Neural crest cell (in vitro differentiated cells): ENCODE measurements around the gene TSBP1. TPM values are rescaled to one million over a fixed set of nuclear protein-coding genes. Genes with fewer than 3 reads are reported as not detected.
"Not testable (repeated sequence)": the region's sequence is repeated elsewhere in the genome, so short reads cannot be mapped to it uniquely, and the experiment has no call there.

Experiments
- DNase-seq: peaks from one replicate; pipeline ENCODE4 v3.0.0; 2021; ENCODE audit warnings: low read depth, mixed read lengths, low spot score
- H3K27ac Mint-ChIP-seq: one replicate; pipeline ENCODE4 v1.8.0; 2021; ENCODE audit warnings: mild to moderate bottlenecking, mixed read lengths; ENCODE audit not compliant: unreplicated experiment
- H3K27me3 Mint-ChIP-seq: 2 replicates; pipeline ENCODE4 v1.8.0; 2021; ENCODE audit warnings: low read depth, mild to moderate bottlenecking, mixed read lengths
- H3K36me3 Mint-ChIP-seq: 2 replicates; pipeline ENCODE4 v1.8.0; 2021; ENCODE audit warnings: low read depth, mild to moderate bottlenecking, mixed read lengths
- H3K4me1 Mint-ChIP-seq: 2 replicates; pipeline ENCODE4 v1.8.0; 2021; ENCODE audit warnings: mixed read lengths
- H3K4me3 Mint-ChIP-seq: one replicate; pipeline ENCODE4 v1.8.0; 2021; ENCODE audit warnings: mild to moderate bottlenecking, mixed read lengths
- H3K9me3 Mint-ChIP-seq: 2 replicates; pipeline ENCODE4 v1.8.0; 2021; ENCODE audit warnings: mixed read lengths
- CTCF ChIP-seq: fragments of 200-600 bp; sonication (generic); conservative IDR thresholded peaks from 2 replicates; pipeline ENCODE4 v1.5.0; 2021; ENCODE audit warnings: antibody characterized with exemption, mild to moderate bottlenecking
- total RNA-seq: library from RNA; stranded (reverse); gene quantifications from 2 replicates; pipeline ENCODE4 v1.2.1, GENCODE V29; 2021

TSBP1 gene
- total RNA-seq, 1 donor from 2014 or later: not detected

- H3K36me3 Mint-ChIP-seq: no peaks in the 10 kb centered on the region
- no peak overlapping the region for H3K27ac Mint-ChIP-seq
- no peaks in the 10 kb centered on the region for H3K4me1 Mint-ChIP-seq
These were observed 78.0 kb downstream of the TSBP1 start for GRCh38 chr6:32293695-32294094.

GRCh38 chr6:32291543-32291942 lies 80.2 kb downstream of the TSBP1 start:
- no peak for DNase-seq
- Mint-ChIP-seq H3K27ac (no peak overlapping the region), H3K9me3 (peaks cover 2% of the 10 kb centered on the region), H3K27me3 (peaks cover 13% of the 10 kb centered on the region), H3K4me3 (no peak overlapping the region), H3K4me1 (no peaks in the 10 kb centered on the region), H3K36me3 (no peaks in the 10 kb centered on the region)
- no peak for TF ChIP-seq CTCF

More at GRCh38 chr6:32293695-32294094, 78.0 kb downstream of the TSBP1 start:
- TF ChIP-seq CTCF: no peak
- Mint-ChIP-seq H3K27me3 (peaks cover 13% of the 10 kb centered on the region), H3K9me3 (no peaks in the 10 kb centered on the region), H3K4me3 (no peak overlapping the region)
- no peak for DNase-seq

- TF ChIP-seq CTCF: no peak
- Mint-ChIP-seq H3K27ac (no peak overlapping the region), H3K9me3 (peaks cover 2% of the 10 kb centered on the region), H3K36me3 (no peaks in the 10 kb centered on the region), H3K4me3 (no peak overlapping the region), H3K27me3 (peaks cover 13% of the 10 kb centered on the region), H3K4me1 (no peaks in the 10 kb centered on the region)
- no peak for DNase-seq
These were observed 80.7 kb downstream of the TSBP1 start for GRCh38 chr6:32290886-32291450.

- Mint-ChIP-seq H3K27me3 (peaks cover 16% of the 10 kb centered on the region), H3K4me3 (no peak overlapping the region), H3K9me3 (peaks cover 2% of the 10 kb centered on the region), H3K4me1 (no peaks in the 10 kb centered on the region), H3K27ac (no peak overlapping the region), H3K36me3 (no peaks in the 10 kb centered on the region)
- no peak for TF ChIP-seq CTCF
- DNase-seq: no peak
These were observed 83.3 kb downstream of the TSBP1 start for GRCh38 chr6:32288426-32288825.

GRCh38 chr6:32273801-32274577 lies 97.7 kb downstream of the TSBP1 start:
- H3K4me1 Mint-ChIP-seq, H3K27ac Mint-ChIP-seq, H3K36me3 Mint-ChIP-seq, DNase-seq, H3K27me3 Mint-ChIP-seq, H3K4me3 Mint-ChIP-seq: not testable (repeated sequence)
- peaks cover 19% of the 10 kb centered on the region for H3K9me3 Mint-ChIP-seq

- no peak overlapping the region for H3K4me3 Mint-ChIP-seq
- H3K9me3 Mint-ChIP-seq: peaks cover 7% of the 10 kb centered on the region
- no peak overlapping the region for H3K27ac Mint-ChIP-seq
- H3K36me3 Mint-ChIP-seq: peaks cover 9% of the 10 kb centered on the region
- peaks cover 5% of the 10 kb centered on the region for H3K27me3 Mint-ChIP-seq
- no peak for TF ChIP-seq CTCF
- DNase-seq: no peak
- no peaks in the 10 kb centered on the region for H3K4me1 Mint-ChIP-seq
These were observed 100.3 kb downstream of the TSBP1 start for GRCh38 chr6:32271429-32271828.

GRCh38 chr6:32268459-32268858 lies 103.2 kb downstream of the TSBP1 start:
- H3K27me3 Mint-ChIP-seq, H3K9me3 Mint-ChIP-seq, H3K4me3 Mint-ChIP-seq, DNase-seq, H3K27ac Mint-ChIP-seq, H3K4me1 Mint-ChIP-seq: not testable (repeated sequence)
- peaks cover 12% of the 10 kb centered on the region for H3K36me3 Mint-ChIP-seq
